Activated CD4-positive, alpha-beta T cell treated with anti-CD3 and anti-CD28 coated beads, Interleukin-2, Interleukin-6, amounts not matched to agents 100 ng/mL and 50 ng/mL, durations not matched to agents 16 hours and 8 hours (primary cell): Measurements from ENCODE around the gene CCNO.

Experiments used
- DNase-seq: peaks from one replicate; pipeline ENCODE4 v3.0.0-alpha.2; 2020

CCNO gene, protein sequence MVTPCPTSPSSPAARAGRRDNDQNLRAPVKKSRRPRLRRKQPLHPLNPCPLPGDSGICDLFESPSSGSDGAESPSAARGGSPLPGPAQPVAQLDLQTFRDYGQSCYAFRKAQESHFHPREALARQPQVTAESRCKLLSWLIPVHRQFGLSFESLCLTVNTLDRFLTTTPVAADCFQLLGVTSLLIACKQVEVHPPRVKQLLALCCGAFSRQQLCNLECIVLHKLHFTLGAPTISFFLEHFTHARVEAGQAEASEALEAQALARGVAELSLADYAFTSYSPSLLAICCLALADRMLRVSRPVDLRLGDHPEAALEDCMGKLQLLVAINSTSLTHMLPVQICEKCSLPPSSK

GRCh38 chr5:55232985-55233928 lies at the start of gene CCNO:
Gene CCNO, minus strand, starts transcription at chr5:55233608. Its CDS starts 85 bp downstream, at chr5:55233523.
- DNase-seq, result peak; percentile 80

DNA sequence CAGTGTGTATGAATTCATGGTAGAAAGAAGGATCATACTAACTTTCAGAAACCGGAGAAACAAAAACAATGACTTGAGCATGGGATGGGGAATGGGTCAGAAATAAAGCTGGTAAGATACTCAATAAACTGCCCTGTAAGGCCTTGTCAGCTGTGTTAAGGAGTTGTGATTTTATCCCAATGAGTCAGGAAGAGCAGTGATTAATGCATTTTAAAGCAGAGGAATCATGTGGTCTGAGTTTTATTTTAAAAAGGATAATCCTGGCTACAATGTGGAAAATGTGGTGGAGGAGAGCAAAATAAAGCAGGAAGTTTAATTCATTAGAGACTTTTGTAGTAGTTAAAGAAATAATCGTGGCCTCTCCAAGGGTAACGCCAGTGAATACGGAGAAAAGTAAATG lies 45.4 kb upstream of the CCNO start:
- no peak for DNase-seq

DNA sequence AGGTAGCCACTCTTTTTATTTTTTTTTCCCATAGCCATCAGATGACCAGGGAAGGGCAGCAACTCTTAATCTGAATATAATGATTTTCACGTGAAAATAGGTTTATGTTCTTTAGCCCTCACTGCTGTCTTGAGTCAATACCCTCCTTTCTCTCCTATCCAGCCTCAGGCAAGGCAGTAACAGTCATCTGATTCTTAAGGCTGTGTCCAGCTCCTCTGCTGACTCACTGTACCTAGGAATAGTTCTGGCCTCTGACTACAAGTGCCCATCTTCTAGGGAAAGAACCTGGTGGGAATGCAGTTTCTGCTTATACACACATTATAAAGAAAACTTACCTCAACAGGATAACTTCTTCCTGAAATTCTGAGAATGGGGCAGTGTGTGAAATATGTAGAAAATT lies 43.4 kb upstream of the CCNO start:
- DNase-seq, result no peak

GRCh38 chr5:55258339-55258738 lies 24.9 kb upstream of the CCNO start:
- no peak for DNase-seq

- DNase-seq, result no peak
Observed at GRCh38 chr5:55254802-55255201, 21.4 kb upstream of the CCNO start.

DNA sequence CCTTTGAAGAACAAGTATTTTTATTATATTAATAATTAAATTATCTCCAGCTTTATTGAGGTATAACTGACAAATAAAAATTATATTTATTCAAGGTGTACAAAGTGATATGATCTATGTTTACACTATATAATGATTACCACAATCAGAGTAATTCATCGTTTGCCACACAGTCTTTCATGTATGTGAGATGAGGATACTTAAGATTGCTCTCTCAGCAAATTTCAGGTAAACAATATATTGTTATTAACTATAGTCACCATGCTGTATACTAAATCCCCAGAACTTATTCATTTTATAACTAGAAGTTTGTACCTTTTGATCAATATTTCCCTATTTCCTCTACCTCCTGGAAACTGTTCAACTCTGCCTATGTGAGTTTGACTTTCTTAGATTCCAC lies 16.7 kb upstream of the CCNO start:
- DNase-seq, result no peak

GRCh38 chr5:55241746-55242145 lies 8.3 kb upstream of the CCNO start:
- DNase-seq, result no peak

DNA sequence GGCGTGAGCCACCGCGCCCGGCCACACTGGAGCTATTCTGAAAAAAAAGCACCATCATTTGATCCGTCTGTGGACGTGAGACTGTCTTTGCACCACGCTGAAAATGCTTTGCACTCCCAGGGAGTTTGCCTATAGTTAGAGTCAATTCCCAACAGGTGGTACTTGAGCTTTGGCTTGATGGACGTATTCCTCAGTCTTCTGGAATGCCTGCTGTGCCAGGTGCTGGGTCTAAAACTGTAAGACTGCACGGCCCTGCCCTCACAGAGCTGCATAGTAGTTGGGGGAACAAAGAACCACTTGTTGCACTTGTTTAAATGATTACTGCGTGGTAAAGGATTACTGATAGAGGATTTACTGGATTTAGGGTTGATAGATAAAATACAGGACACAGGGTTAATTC lies 3.4 kb upstream of the CCNO start:
- no peak for DNase-seq

DNA sequence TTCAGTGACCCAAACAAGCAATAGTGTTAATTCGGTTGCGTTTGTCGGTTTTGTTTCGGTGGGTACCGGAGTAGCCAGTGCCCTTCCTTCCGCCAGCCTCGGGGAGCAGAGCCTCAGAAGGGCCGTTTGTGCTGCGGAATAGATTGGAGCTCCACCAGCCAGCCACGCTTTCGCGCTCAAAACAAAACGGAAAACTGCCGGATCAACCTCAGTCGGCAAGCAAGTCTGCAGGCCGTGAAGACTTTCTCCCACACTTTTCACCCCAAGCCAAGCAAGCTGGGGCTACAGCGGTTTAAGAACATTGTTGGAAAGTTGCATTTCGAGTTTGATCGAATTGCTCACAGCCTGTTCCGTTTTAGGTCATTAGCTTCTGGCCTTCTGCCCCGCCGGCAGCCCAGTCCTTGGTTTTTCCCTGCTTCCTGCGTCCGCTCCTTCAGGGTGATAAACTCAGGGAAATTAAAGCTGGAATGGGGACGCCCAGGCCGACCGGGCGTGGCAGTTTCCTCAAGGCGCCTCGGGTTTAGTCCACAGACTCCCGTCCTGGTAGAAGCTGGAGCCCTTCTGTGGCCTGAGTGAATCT lies 803 bp upstream of the CCNO start:
- DNase-seq, result no peak

GRCh38 chr5:55232271-55232984 lies 980 bp downstream of the CCNO start:
- no peak for DNase-seq

DNA sequence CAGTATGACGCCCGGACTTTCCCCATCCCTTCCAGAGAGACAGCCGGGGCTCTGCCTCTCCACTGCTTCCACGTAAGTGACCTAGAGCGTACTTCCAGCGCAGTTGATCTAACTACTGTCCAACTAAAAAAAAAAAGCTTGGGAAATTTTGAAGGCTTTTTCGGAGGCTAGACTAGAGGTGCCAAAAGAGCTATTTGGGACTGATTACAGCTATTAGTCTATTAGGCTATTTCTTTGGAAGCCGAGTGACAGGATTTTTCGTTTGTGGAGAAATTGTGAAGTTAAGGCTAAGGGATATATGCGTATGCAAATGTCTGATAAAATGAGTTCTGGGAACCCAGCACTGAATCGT lies 1.5 kb downstream of the CCNO start:
- no peak for DNase-seq

- no peak for DNase-seq
Observed at GRCh38 chr5:55231029-55231918, 2.1 kb downstream of the CCNO start.

GRCh38 chr5:55230086-55230629 lies 3.2 kb downstream of the CCNO start:
- peak; percentile 33 for DNase-seq

DNA sequence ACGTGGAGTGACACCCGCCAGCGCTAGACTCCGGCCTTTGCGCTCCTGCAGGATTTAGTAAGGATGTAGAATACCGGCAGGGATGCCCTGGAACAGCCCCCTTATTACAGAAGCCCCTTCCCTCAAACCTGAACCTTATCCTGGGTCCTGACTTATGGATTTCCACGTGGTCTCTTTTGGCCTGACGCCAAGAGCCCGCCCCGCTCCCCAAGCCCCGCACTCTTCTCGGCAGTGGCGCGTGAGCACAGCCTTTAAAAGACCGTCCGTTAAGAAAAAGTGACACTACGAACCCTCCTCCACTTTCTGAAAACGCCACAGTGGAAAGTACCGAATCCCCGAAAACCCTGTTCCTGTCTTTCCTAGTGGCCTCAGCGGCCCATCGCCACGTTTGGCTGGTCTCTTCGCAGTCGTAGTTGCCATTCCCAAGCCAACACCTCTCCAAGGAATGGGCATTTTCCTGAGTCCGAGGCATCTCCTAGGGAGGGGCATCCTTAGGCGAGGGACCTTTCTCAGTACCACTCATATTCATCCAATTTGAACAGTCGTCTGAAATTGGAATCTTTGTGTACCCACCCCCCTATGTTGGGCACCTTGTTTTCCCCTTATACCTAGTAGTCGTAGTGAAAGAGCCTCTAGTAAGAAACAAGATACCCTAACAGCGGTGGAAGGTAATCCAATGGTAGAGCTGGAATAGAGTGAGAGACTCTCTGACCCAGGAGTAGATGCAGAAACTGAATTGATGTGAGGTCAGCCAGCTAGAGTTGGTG lies 5.6 kb downstream of the CCNO start:
- DNase-seq, result no peak

- peak; percentile 71 for DNase-seq
Observed at GRCh38 chr5:55226934-55227663, 6.3 kb downstream of the CCNO start, which contains the start of gene MCIDAS. Gene MCIDAS, minus strand, starts transcription at chr5:55227315. Its CDS starts 177 bp downstream, at chr5:55227138.

DNA sequence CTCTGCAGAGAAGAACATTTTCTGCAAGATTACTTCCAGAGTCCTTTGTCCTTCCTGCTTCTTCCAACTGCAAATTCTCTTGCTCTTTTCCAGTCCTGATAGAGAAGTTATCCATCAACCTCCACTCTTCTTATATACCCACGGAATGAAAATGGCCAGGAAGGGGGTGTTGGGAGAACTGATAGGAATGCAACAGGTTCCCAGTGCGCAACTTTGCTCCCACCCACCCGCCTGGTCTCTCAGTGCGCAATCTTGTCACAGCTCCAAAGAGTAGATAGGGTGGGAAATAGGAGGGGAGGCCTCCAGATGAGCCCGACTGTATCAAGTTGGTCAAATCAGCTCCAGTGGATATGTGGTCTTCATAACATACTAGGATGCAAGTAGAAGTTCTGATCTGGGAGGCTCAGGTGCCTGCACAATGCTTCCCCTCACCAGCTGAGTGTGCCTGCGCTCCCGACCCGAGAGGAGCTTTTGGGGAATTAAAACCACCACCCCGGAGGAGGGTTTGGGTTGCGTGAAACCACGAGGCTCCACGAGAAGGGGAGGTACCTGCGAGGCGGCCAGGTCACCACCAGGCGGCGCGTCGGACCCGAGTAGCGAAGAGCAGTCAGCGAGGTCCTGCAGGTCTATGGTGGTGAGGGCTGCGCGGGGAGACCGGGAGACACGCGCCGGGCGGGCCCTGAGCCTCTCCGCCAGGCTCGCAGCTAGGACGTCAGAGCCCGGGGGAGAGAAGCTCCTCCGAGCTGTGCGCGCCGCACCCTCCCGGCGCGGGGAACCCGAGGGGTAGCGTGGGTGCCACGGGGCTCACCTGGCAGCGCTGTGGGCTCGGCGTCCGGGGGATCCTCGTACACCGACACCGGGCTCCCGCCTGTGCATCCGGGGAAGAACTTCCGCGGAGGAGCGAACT lies 7.1 kb downstream of the CCNO start:
- peak; percentile 85 for DNase-seq

DNA sequence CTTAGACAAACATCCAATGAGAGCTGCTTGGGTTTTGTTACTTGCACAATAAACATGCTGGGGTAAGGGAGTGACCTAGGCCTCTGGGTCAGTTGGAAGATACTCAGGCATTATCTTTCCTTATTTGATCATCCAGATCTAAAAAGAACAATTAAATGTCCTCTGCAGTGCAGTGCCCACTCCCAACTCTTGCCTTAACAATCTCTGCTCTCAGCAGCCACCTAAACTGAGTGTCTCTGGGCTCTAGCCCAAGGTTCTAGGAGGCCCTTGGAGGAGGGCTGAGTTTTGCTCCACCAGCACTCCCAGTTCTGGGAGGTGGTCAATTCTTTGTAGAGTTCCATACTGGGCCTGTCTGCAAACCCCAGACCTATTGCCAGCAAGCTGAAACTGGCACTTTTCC lies 8.1 kb downstream of the CCNO start:
- DNase-seq, result no peak

DNA sequence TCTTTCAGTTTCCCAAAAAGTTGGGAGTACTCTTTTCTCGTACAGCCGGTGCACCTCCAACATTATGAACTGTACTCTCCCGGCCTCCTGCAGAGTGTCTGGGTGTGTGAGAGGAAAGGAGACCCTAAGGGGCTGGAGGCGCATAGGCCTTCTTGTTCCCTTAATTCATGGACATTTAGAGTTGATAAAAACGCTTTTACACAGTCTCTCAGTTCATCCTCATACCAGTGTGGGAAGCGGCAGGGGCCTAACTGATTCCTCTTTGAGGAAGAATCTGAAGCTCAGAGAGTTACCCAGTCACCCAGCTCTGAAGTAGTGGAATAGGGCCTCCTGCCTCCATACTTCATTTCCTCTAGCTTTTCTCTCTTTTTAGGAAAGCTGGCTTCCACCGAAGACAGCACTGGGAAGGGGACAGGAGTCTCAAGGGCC lies 9.6 kb downstream of the CCNO start:
- DNase-seq, result no peak
